Neutrophil (primary cell): ENCODE measurements around the gene SORCS2.

Source experiments
- H3K27ac ChIP-seq: fragments of 200-600 bp; sonication (generic); 2 replicates; pipeline ENCODE4 v1.5.1; 2016; ENCODE audit warnings: mild to moderate bottlenecking, moderate library complexity
- H3K27me3 ChIP-seq: fragments of 200-600 bp; sonication (generic); 2 replicates; pipeline ENCODE4 v1.6.0; 2016; ENCODE audit warnings: mild to moderate bottlenecking
- H3K36me3 ChIP-seq: fragments of 200-600 bp; sonication (generic); 2 replicates; pipeline ENCODE4 v1.5.1; 2017
- H3K4me1 ChIP-seq, 2 experiments: fragments of 200-600 bp in 1 of 2; sonication (generic) in 1 of 2; 1 replicate in 1 of 2; 2 replicates in 1 of 2; pipeline versions ENCODE4 v1.5.1 to v1.6.1; 2013 to 2016; ENCODE audit warnings: low read depth in 1 of 2, low read length in 1 of 2, mild to moderate bottlenecking in 1 of 2, moderate library complexity in 1 of 2; ENCODE audit not compliant: control insufficient read depth in 1 of 2, insufficient read depth in 1 of 2
- H3K4me3 ChIP-seq, 2 experiments: fragments of 200-600 bp in 1 of 2; sonication (generic) in 1 of 2; 1 replicate in 1 of 2; 2 replicates in 1 of 2; pipeline ENCODE4 v1.5.1; 2013 to 2016; ENCODE audit warnings: low read depth in 1 of 2, low read length in 1 of 2, mild to moderate bottlenecking in 1 of 2, moderate library complexity in 1 of 2
- H3K9me3 ChIP-seq: fragments of 200-600 bp; sonication (generic); 2 replicates; pipeline ENCODE4 v1.5.1; 2016
- CTCF ChIP-seq: fragments of 200-600 bp; sonication (generic); IDR thresholded peaks from 2 replicates; pipeline ENCODE4 v1.5.1; 2016; ENCODE audit warnings: antibody characterized with exemption

The SORCS2 gene

GRCh38 chr4:7537853-7538400 lies 345.6 kb downstream of the SORCS2 start:
- H3K4me3 ChIP-seq, result no peak overlapping the region
- no peaks in the 10 kb centered on the region for H3K4me1 ChIP-seq
- no peak overlapping the region for H3K27ac ChIP-seq
- no peaks in the 10 kb centered on the region for H3K9me3 ChIP-seq
- no peak for TF ChIP-seq CTCF
- H3K27me3 ChIP-seq, result no peaks in the 10 kb centered on the region
- H3K36me3 ChIP-seq, result no peaks in the 10 kb centered on the region

- H3K4me3 ChIP-seq, result no peak overlapping the region
- no peaks in the 10 kb centered on the region for H3K36me3 ChIP-seq
- H3K27me3 ChIP-seq, result no peaks in the 10 kb centered on the region
- TF ChIP-seq CTCF, result no peak
- H3K4me1 ChIP-seq, result no peaks in the 10 kb centered on the region
- H3K27ac ChIP-seq, result no peak overlapping the region
- H3K9me3 ChIP-seq, result no peaks in the 10 kb centered on the region
These were observed 346.2 kb downstream of the SORCS2 start for GRCh38 chr4:7538518-7538917.

GRCh38 chr4:7539186-7539585 lies 346.8 kb downstream of the SORCS2 start:
- Histone ChIP-seq H3K27ac (no peak overlapping the region), H3K4me1 (no peaks in the 10 kb centered on the region), H3K27me3 (no peaks in the 10 kb centered on the region), H3K36me3 (no peaks in the 10 kb centered on the region), H3K4me3 (no peak overlapping the region), H3K9me3 (no peaks in the 10 kb centered on the region)
- TF ChIP-seq CTCF, result no peak

GRCh38 chr4:7539659-7540058 lies 347.3 kb downstream of the SORCS2 start:
- Histone ChIP-seq H3K27me3 (no peaks in the 10 kb centered on the region), H3K36me3 (no peaks in the 10 kb centered on the region), H3K4me3 (no peak overlapping the region), H3K9me3 (no peaks in the 10 kb centered on the region), H3K27ac (no peak overlapping the region), H3K4me1 (no peaks in the 10 kb centered on the region)
- TF ChIP-seq CTCF, result no peak

GRCh38 chr4:7540206-7540605 lies 347.9 kb downstream of the SORCS2 start:
- no peak overlapping the region for H3K27ac ChIP-seq
- H3K4me1 ChIP-seq, result no peaks in the 10 kb centered on the region

More at GRCh38 chr4:7540206-7540605, 347.9 kb downstream of the SORCS2 start:
- H3K27me3 ChIP-seq, result no peaks in the 10 kb centered on the region
- H3K36me3 ChIP-seq, result no peaks in the 10 kb centered on the region
- H3K4me3 ChIP-seq, result no peak overlapping the region
- H3K9me3 ChIP-seq, result no peaks in the 10 kb centered on the region
- no peak for TF ChIP-seq CTCF
